Stimulated activated memory B cell treated with anti-CD40 and anti-IgM and Interleukin-4, amounts not matched to agents 10 μg/mL and 1 μg/mL and 100 μg/mL, for 72 hours (primary cell): ENCODE data around the gene OOSP3.
"Not testable (repeated sequence)": the region's sequence is repeated elsewhere in the genome, so short reads cannot be mapped to it uniquely, and the experiment has no call there.

Source experiments
- ATAC-seq: fragments of 150-1000 bp; cut with Tn5 transposase; 2 replicates; pipeline ENCODE4 v1.10.0; 2021
- H3K27ac Mint-ChIP-seq: one replicate; pipeline ENCODE4 v1.8.0; 2022; ENCODE audit warnings: mild to moderate bottlenecking, mixed read lengths
- H3K27me3 Mint-ChIP-seq: one replicate; pipeline ENCODE4 v1.8.0; 2022; ENCODE audit warnings: mixed read lengths
- H3K36me3 Mint-ChIP-seq: one replicate; pipeline ENCODE4 v1.8.0; 2022; ENCODE audit warnings: mixed read lengths
- H3K4me1 Mint-ChIP-seq: one replicate; pipeline ENCODE4 v1.8.0; 2022; ENCODE audit warnings: mixed read lengths
- H3K4me3 Mint-ChIP-seq: one replicate; pipeline ENCODE4 v1.8.0; 2022; ENCODE audit warnings: mild to moderate bottlenecking, moderate library complexity, mixed read lengths
- H3K9me3 Mint-ChIP-seq: one replicate; pipeline ENCODE4 v1.8.0; 2022; ENCODE audit warnings: mixed read lengths

OOSP3 gene

GRCh38 chr11:59878575-59878974 is at the start of gene OOSP3:
OOSP3 (plus strand) TSS chr11:59878782; CDS start chr11:59878809, 27 bp downstream.
- no peaks in the 10 kb centered on the region for H3K4me1 Mint-ChIP-seq
- H3K36me3 Mint-ChIP-seq: no peaks in the 10 kb centered on the region
- H3K4me3 Mint-ChIP-seq: no peak within 1 kb of the TSS
- H3K27me3 Mint-ChIP-seq: peaks cover 49% of the 10 kb centered on the region
- H3K27ac Mint-ChIP-seq: no peak within 1 kb of the TSS
- no peak for ATAC-seq
- no peaks in the 10 kb centered on the region for H3K9me3 Mint-ChIP-seq

- no peak overlapping the region for H3K4me3 Mint-ChIP-seq
- no peak overlapping the region for H3K27ac Mint-ChIP-seq
- H3K27me3 Mint-ChIP-seq: peaks cover 18% of the 10 kb centered on the region
- no peak for ATAC-seq
- H3K36me3 Mint-ChIP-seq: no peaks in the 10 kb centered on the region
- no peaks in the 10 kb centered on the region for H3K4me1 Mint-ChIP-seq
- H3K9me3 Mint-ChIP-seq: no peaks in the 10 kb centered on the region
Observed at GRCh38 chr11:59829358-59829757, 49.2 kb upstream of the OOSP3 start.

- Mint-ChIP-seq H3K4me3 (no peak overlapping the region), H3K9me3 (no peaks in the 10 kb centered on the region), H3K36me3 (no peaks in the 10 kb centered on the region), H3K27ac (no peak overlapping the region), H3K27me3 (peaks cover 16% of the 10 kb centered on the region), H3K4me1 (no peaks in the 10 kb centered on the region)
- ATAC-seq: no peak
Observed at GRCh38 chr11:59833602-59834001, 45.0 kb upstream of the OOSP3 start.

GRCh38 chr11:59839615-59840014 is 39.0 kb upstream of the OOSP3 start:
- H3K27me3 Mint-ChIP-seq: peaks cover 34% of the 10 kb centered on the region
- no peak for ATAC-seq
- no peak overlapping the region for H3K4me3 Mint-ChIP-seq
- H3K9me3 Mint-ChIP-seq: no peaks in the 10 kb centered on the region
- H3K36me3 Mint-ChIP-seq: no peaks in the 10 kb centered on the region
- no peaks in the 10 kb centered on the region for H3K4me1 Mint-ChIP-seq
- H3K27ac Mint-ChIP-seq: no peak overlapping the region

- no peak for ATAC-seq
- peaks cover 34% of the 10 kb centered on the region for H3K27me3 Mint-ChIP-seq
- H3K36me3 Mint-ChIP-seq: no peaks in the 10 kb centered on the region
- H3K4me1 Mint-ChIP-seq: no peaks in the 10 kb centered on the region
- no peaks in the 10 kb centered on the region for H3K9me3 Mint-ChIP-seq
- H3K4me3 Mint-ChIP-seq: no peak overlapping the region
- H3K27ac Mint-ChIP-seq: no peak overlapping the region
Observed at GRCh38 chr11:59841514-59841913, 37.1 kb upstream of the OOSP3 start.

- no peak for ATAC-seq
- Mint-ChIP-seq H3K36me3 (no peaks in the 10 kb centered on the region), H3K27me3 (peaks cover 34% of the 10 kb centered on the region), H3K4me3 (no peak overlapping the region), H3K27ac (no peak overlapping the region), H3K4me1 (no peaks in the 10 kb centered on the region), H3K9me3 (no peaks in the 10 kb centered on the region)
Observed at GRCh38 chr11:59842316-59842715, 36.3 kb upstream of the OOSP3 start.

- Mint-ChIP-seq H3K4me1 (no peaks in the 10 kb centered on the region), H3K27ac (no peak within 1 kb of the TSS), H3K27me3 (peaks cover 16% of the 10 kb centered on the region), H3K9me3 (no peaks in the 10 kb centered on the region), H3K4me3 (no peak within 1 kb of the TSS), H3K36me3 (no peaks in the 10 kb centered on the region)
- ATAC-seq: no peak
Observed at GRCh38 chr11:59845399-59845798, 33.2 kb upstream of the OOSP3 start, which contains the start of gene CBLIF. CBLIF (minus strand) TSS chr11:59845499; CDS start chr11:59845453, 46 bp downstream.

GRCh38 chr11:59846556-59846955 is 32.0 kb upstream of the OOSP3 start:
- peaks cover 5% of the 10 kb centered on the region for H3K9me3 Mint-ChIP-seq
- H3K36me3 Mint-ChIP-seq: no peaks in the 10 kb centered on the region
- H3K27me3 Mint-ChIP-seq: peaks cover 14% of the 10 kb centered on the region
- H3K27ac Mint-ChIP-seq: no peak overlapping the region
- no peaks in the 10 kb centered on the region for H3K4me1 Mint-ChIP-seq
- no peak overlapping the region for H3K4me3 Mint-ChIP-seq
- ATAC-seq: no peak

- H3K27me3 Mint-ChIP-seq: peaks cover 14% of the 10 kb centered on the region
- no peaks in the 10 kb centered on the region for H3K4me1 Mint-ChIP-seq
- no peak overlapping the region for H3K4me3 Mint-ChIP-seq
- peaks cover 5% of the 10 kb centered on the region for H3K9me3 Mint-ChIP-seq
- no peaks in the 10 kb centered on the region for H3K36me3 Mint-ChIP-seq
- no peak overlapping the region for H3K27ac Mint-ChIP-seq
- no peak for ATAC-seq
Observed at GRCh38 chr11:59847626-59848025, 31.0 kb upstream of the OOSP3 start.

GRCh38 chr11:59848439-59848838 is 30.1 kb upstream of the OOSP3 start:
- not testable (repeated sequence) for H3K9me3 Mint-ChIP-seq, H3K4me1 Mint-ChIP-seq, H3K27ac Mint-ChIP-seq, ATAC-seq, H3K4me3 Mint-ChIP-seq, H3K36me3 Mint-ChIP-seq
- H3K27me3 Mint-ChIP-seq: peaks cover 12% of the 10 kb centered on the region

GRCh38 chr11:59849129-59849528 is 29.5 kb upstream of the OOSP3 start:
- H3K36me3 Mint-ChIP-seq: no peaks in the 10 kb centered on the region
- H3K9me3 Mint-ChIP-seq: peaks cover 5% of the 10 kb centered on the region
- H3K4me1 Mint-ChIP-seq: no peaks in the 10 kb centered on the region
- H3K27me3 Mint-ChIP-seq: peaks cover 12% of the 10 kb centered on the region
- no peak overlapping the region for H3K4me3 Mint-ChIP-seq
- no peak for ATAC-seq
- no peak overlapping the region for H3K27ac Mint-ChIP-seq

- H3K4me3 Mint-ChIP-seq, ATAC-seq, H3K27ac Mint-ChIP-seq, H3K4me1 Mint-ChIP-seq, H3K9me3 Mint-ChIP-seq, H3K36me3 Mint-ChIP-seq: not testable (repeated sequence)
- H3K27me3 Mint-ChIP-seq: peaks cover 14% of the 10 kb centered on the region
Observed at GRCh38 chr11:59849551-59849950, 29.0 kb upstream of the OOSP3 start.

GRCh38 chr11:59851416-59851815 is 27.2 kb upstream of the OOSP3 start:
- H3K27ac Mint-ChIP-seq, H3K9me3 Mint-ChIP-seq, H3K4me1 Mint-ChIP-seq, H3K36me3 Mint-ChIP-seq, H3K4me3 Mint-ChIP-seq, ATAC-seq: not testable (repeated sequence)
- peaks cover 28% of the 10 kb centered on the region for H3K27me3 Mint-ChIP-seq

GRCh38 chr11:59854871-59855270 is 23.7 kb upstream of the OOSP3 start:
- Mint-ChIP-seq H3K9me3 (peaks cover 5% of the 10 kb centered on the region), H3K36me3 (no peaks in the 10 kb centered on the region), H3K4me3 (no peak overlapping the region), H3K27me3 (peaks cover 36% of the 10 kb centered on the region), H3K4me1 (no peaks in the 10 kb centered on the region), H3K27ac (no peak overlapping the region)
- no peak for ATAC-seq

- Mint-ChIP-seq H3K9me3 (no peaks in the 10 kb centered on the region), H3K27me3 (peaks cover 44% of the 10 kb centered on the region), H3K4me1 (no peaks in the 10 kb centered on the region)
Observed at GRCh38 chr11:59857439-59858434, 20.8 kb upstream of the OOSP3 start.

GRCh38 chr11:59859673-59860072 is 18.9 kb upstream of the OOSP3 start:
- no peaks in the 10 kb centered on the region for H3K9me3 Mint-ChIP-seq
- H3K4me3 Mint-ChIP-seq: no peak overlapping the region
- peaks cover 40% of the 10 kb centered on the region for H3K27me3 Mint-ChIP-seq
- H3K27ac Mint-ChIP-seq: no peak overlapping the region
- ATAC-seq: no peak
- no peaks in the 10 kb centered on the region for H3K36me3 Mint-ChIP-seq
- no peaks in the 10 kb centered on the region for H3K4me1 Mint-ChIP-seq

More at GRCh38 chr11:59857439-59858434, 20.8 kb upstream of the OOSP3 start:
- H3K27ac Mint-ChIP-seq: no peak overlapping the region
- ATAC-seq: no peak
- no peak overlapping the region for H3K4me3 Mint-ChIP-seq
- no peaks in the 10 kb centered on the region for H3K36me3 Mint-ChIP-seq
